GM19193 (cell line): ENCODE data around the gene CLDN25.
A peak's percentile ranks its signal among the peaks of the same experiment; 100 is the strongest.

ENCODE experiments used
- POLR2A ChIP-seq: IDR thresholded peaks from 4 replicates; pipeline ENCODE4 v1.6.1; 2011; ENCODE audit not compliant: insufficient read depth, insufficient read length; ENCODE audit errors: extremely low read depth

CLDN25 gene

DNA sequence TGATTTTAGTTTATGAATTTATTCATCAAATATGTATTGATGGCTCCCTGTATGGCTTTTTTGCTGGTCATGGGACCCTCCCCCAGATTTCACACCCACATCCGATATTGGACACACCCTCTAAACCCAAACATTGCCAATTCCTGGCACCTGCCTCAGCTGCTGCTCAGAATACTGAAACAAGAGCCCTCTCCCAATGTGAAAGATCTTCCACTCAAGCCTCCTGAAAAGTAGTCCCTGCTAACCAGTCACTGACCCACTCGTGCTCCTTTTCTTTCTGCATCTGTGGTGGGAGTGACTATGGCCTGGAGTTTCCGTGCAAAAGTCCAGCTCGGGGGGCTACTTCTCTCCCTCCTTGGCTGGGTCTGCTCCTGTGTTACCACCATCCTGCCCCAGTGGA is at the start of gene CLDN25:
CLDN25 (plus strand) TSS at position 301 of the 400 bp plus-strand sequence; CDS start at position 301, 0 bp downstream.
- no peak for TF ChIP-seq POLR2A

DNA sequence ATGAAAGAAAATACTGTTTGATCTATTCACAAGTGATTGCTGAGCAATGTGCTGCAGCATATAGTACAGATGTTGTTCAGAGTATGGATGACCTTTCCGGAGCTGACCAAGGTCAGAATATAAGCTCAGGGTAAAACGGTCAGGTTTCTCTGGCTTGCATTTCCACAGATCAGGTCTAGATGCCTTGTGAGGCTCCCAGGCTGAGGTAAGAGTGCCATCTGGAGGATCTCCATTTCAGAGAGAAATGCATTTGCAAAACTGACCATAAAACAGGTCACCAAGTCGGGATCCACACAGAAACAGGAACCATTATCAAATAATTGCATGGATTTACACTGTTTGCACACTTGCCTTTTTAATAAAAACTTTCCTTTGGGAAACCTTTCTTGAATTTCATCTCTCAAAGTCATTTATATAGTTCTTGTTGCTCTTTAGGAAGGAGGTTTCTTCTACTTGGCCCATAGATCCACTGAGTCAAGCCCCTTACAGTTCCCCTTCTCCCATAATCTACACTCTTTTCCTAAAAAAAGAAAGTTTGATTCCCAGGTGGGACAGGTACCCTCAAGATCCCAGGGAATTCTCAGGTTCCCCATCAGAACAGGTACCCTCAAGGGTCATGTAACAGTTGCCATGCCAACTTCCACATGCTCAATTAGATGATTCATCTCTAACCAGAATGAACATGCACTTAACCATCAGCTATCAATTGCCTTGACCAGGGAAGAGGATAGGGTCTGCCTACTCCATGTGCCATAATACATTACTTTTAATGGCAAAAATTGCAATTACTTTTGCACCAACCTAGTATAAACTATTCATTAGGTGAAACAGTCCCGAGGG is 48.5 kb upstream of the CLDN25 start:
- no peak for TF ChIP-seq POLR2A

DNA sequence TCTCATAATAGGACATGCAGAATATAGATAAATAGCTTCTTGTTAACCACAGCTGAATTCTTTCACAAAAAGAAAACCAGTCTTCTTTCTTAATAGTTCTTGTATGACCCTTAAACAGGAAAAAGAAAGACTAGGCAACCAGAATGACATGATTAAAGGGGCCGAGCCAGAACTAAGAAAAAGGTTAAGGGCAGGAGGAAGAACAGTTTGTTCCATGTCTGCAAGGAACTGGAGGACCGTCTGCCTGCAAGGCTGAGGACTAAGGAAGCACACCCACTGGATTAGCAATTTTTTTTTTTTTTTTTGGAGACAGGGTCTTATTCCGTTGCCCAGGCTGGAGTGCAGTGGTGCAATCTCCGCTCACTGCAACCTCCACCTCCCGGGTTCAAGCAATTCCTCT is 47.5 kb upstream of the CLDN25 start:
- no peak for TF ChIP-seq POLR2A

DNA sequence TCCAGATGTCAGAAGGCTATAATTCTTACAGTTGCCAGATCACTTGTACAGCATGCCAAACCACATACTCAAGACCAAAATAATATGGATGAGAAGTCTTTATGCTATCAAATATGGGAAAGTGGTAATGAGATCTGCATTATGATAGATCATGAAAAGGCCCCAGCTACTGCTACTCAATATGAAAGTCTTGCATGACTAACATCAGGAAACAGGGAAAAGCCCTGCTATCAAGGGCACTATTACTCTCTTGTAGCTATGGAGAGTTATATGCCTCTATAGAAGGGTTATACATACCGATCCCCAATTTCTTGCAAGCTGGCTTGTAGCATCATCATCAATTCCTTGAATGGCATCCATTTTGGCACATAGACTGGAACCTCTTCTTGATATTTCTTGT is 43.3 kb upstream of the CLDN25 start:
- TF ChIP-seq POLR2A = no peak

DNA sequence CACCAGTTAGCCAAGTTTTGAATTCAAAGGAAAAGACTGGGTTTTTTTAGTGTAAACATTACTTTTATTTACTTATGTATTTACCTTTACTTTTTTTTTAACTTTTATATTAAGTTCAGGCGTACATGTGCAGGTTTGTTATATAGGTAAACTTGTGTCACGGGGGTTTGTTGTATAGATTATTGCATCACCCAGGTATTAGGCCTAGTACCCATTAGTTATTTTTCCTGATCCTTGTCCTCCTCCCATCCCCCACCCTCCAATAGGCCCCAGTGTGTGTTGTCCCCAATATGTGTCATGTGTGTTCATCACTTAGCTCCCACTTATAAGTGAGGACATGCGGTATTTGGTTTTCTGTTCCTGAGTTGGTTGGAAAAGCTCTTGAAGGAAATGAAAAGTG is 26.7 kb upstream of the CLDN25 start:
- no peak for TF ChIP-seq POLR2A

DNA sequence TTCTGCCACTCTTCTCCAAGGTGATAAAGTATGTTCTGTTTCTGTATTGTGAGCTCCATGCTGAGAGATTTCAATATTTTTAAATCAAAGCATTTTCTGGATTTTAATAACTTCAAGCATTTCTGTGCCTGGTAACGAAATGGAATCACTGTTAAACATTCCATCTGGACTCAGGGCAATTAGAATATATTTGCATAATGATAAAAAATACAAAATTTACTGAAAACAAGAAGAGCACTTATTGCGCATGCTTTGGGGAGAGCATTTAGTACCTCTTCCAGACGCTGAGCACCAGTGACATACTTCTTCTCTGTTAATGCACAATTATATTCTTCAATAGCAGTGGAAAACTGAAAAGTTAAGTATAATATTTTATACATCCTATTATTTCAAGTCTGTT is 19.4 kb upstream of the CLDN25 start:
- no peak for TF ChIP-seq POLR2A

DNA sequence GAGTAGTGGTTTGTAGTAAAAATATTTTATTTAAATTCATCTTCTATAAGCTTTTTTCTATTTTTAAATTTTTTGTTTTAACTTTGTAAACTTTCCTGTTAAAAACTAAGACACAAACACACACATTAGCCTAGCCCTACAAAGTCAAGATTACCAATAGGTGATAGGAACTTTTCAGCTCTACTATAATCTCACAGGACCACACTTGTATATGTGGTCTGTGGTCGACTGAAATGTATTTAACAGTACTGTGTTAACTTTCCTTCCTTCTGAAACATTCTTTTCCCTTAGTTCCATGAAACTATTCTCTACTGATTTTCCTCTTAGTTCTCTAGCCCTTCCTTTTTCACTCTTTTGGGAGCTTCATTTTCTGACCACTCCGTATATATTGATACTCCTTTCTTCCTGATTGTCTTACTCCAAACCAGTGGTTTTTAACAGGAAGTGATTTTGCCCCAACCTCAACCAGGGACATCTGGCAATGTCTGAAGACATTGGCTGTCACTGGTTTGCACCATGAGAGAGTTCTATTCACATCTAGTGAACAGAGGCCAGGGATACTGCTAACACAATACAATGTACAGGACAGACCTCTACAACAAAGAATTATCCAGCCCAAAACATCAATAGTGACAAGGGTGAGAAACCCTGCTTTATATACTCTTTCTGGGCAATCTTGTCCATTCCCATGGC is 14.9 kb upstream of the CLDN25 start:
- TF ChIP-seq POLR2A = no peak

DNA sequence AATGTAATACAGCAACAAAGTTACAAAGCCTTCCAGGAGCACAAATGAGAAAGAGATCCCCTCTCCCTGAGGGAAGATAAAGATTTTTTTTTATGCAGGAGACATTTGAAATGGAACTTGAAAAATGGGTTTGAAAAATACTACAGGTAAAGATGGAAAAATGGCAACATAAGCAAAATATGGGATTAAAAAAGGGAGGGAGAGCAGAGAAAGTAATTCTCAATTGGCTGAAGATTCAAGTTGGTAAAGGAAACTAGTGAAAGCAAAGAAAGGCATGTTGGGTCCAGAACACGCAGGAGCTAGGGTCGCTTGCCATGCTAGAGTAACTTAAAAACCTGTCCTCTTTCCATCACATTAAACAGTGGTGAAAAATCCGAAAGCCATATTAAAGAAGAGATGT is 7.6 kb upstream of the CLDN25 start:
- TF ChIP-seq POLR2A = no peak

DNA sequence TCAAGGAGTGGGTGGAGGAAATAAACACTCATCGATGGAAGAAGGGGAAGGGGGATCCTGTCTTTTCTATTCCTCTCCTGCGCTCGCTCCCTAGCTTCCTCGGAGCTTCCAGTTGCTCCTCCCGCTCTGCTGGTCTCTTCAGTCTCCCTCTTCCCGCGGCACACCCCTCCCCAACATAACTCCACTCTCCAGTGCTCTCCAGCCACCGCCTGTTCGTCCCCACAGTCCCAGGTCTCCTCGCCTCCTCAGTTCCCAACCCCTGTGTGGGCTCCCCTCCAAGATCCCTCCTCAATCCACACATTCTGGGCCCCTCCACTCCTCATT is 6.5 kb upstream of the CLDN25 start:
- TF ChIP-seq POLR2A = no peak

DNA sequence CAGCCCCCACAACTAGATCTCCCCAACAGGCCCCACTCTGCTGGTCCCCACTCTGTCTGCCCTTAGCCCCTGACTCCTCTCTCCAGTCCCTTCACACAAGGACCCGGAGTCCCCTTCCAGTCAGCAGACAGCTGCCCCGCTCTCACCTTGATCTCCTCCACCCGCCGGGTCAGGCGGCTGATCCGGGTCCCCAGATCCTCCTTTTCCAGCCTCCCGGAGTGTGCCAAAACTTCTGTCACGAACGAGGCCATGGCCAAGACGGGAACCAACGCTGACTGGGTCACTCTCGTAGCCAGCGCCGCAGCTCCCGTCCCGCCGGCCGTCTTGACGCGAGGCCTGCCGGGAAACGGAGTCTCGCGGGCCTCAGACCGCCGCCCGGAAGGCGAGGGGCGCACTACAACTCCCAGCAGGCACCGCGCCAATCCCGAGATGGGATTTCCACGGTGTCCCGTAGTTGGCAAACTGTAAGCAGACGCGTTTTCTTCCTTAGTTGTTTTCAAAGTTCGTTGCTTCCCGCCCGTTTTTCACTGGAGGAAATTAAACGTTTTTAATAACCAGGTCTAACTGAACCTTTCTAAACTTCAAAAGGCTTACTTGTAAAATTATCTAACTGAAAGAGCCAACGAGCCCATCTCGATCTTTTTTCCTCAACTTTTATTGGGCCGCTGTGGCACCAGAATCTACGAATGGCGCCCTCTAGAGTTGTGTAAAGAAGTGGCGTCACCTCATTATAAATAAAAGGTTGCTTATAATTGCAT is 6.0 kb upstream of the CLDN25 start, which contains the start of gene ZW10:
ZW10 (minus strand) TSS at position 277 of the 758 bp plus-strand sequence; CDS start at position 251, 26 bp downstream.
- TF ChIP-seq POLR2A = peak; percentile 83

DNA sequence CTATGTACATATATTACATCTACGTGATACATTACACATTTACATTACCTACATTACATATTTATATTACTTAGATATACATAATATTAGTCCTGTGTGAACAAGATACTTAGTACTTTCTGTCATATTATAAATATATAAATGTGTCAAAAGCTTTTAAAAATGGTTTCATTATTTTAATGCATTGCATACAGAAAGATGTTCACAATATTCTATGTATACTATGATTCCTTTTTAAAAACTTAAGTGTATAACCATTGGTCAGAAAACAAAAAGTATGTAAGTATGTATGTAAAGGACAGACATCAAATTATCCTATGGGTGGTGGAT is 5.5 kb upstream of the CLDN25 start:
- no peak for TF ChIP-seq POLR2A

DNA sequence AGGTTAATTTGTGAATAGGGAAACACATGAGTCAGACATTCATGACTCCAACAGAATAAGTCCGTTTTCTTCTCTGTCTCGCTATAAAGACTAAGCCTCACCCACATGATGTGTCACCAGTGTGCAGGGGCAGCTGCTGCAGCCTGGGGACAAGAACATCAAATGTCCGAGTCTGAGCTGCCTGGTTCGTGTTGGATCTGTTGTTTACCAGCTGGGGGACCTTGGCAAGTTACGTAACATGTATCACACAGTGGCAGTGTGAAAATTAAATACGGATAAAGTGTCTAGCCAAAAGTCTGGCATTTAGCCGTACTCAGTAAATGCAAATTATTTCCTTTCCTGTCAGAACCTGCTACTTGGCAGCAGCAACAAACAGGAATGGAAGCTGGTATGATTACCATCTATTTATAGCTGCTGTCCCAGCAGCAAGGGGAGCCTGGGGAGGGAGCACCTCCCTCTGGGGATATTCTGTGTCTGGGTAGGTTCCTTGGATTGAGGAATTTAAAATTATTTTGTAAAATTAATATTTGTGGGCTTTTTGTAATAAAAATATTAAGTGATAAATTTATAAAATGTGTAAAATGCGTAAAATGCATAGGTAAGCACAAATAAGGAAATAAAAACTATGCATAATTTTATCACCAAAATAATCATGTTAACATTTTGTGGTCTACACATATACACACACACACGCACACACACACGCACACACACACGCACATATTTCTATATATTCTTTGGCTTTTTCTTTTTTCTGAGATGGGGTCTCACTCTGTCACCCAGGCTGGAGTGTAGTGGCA is 1.3 kb upstream of the CLDN25 start:
- TF ChIP-seq POLR2A = no peak

DNA sequence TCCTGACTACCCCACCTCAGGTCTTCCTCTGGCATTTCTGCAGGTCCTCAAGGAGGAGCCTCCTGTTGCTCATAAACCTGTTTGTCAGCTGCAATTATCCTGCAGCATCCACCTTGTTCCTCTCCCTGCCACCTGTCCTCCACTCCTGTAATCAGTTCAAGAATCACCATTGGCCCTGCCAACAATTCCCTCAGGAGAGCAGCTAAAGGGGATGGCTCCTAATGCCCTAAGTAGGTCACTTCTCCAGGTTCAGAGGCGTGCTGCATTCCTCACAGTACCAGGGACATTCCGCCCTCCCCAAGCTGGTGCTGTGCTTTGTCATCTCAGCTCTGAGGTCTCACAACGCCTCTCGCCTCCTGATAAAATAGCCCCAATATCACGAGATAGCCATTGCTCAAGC is 2.1 kb downstream of the CLDN25 start:
- TF ChIP-seq POLR2A = no peak

DNA sequence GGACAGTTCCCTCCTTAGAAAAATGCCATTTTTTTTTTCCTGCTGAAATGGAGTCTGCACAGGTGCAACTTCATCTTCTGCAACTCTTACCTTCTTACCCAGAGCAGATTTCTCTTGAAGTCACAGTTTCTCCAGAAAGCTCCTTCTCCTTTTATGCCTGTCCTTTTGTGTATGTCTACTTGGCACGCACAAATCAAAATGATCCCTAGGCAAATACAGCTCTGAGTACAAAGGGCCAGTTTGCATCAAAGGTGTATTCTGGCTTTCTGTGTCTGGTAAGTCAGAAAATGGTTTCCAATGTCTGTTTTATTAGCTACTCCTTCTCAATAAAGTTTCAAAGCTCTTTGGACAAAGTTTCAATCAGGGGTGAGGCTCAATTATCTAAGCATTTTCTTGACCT is 2.5 kb downstream of the CLDN25 start:
- no peak for TF ChIP-seq POLR2A
